Thyroid gland (tissue), 4 donors: ENCODE measurements around the gene CCDC74B.
"Not testable (repeated sequence)": the region's sequence is repeated elsewhere in the genome, so short reads cannot be mapped to it uniquely, and the experiment has no call there.

ENCODE experiments used
- POLR2A ChIP-seq, 2 donors: fragments of 450-650 bp; IDR thresholded peaks; one replicate each; pipeline ENCODE4 v1.6.1; 2017; ENCODE audit warnings: antibody characterized with exemption in 2 of 2, mild to moderate bottlenecking in 2 of 2, moderate library complexity in 1 of 2
- TF ChIP-seq, protein P1 (sequence below), 6 experiments: fragments of 200-600 bp in 3 of 6; fragments of 450-650 bp in 3 of 6; sonication (generic) in 3 of 6; IDR thresholded peaks; one replicate each; pipeline ENCODE4 v1.5.1; 2016 to 2019; ENCODE audit warnings: antibody characterized with exemption in 6 of 6, mild to moderate bottlenecking in 2 of 6, inconsistent platforms in 1 of 6, moderate library complexity in 1 of 6

DNA sequence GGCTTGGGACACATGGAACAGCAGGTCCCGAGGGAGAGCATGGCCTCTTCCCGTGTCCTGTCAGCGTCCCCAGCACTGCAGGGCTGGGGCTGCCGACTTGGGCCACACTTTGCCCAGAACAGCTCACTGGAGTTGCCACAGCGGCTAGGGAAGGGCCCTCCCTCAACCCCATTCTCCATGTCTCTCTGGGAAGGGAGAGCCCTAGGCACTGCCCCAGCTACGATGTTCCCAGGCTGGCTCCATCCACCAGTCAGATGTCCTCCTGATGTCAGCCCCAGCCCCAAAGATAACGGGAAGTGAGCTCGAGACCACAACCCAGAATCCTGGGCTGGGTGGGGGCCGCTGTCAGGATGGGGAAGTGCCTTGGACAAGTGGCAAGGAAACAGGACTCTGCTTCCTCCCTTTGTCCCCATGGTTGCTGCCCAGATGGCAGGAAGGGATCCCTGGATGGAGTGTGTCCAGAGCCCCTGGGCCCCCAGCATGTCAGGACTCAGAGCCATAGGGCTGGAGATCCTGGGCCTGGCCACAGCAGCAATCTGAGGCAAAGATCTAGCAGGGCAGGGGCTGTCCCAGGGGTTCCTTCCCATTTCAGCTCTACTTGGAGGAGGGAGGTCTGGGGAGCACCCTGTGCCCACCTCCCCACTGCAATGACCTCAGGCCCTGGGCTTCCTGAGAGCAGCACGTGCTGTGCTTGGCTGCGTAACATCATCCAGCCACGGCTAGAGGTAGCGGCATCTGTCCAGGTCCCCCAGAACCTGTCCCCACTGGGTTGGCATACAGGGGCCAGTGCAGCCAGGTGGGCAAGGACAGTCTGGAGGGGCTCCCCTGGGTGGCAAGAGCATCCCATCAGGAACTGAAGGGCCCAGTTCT is 2.3 kb downstream of the CCDC74B start:
- TF ChIP-seq POLR2A (IDR thresholded peaks at IDR 0.05) = not testable (repeated sequence)
- TF ChIP-seq, protein P1, sequence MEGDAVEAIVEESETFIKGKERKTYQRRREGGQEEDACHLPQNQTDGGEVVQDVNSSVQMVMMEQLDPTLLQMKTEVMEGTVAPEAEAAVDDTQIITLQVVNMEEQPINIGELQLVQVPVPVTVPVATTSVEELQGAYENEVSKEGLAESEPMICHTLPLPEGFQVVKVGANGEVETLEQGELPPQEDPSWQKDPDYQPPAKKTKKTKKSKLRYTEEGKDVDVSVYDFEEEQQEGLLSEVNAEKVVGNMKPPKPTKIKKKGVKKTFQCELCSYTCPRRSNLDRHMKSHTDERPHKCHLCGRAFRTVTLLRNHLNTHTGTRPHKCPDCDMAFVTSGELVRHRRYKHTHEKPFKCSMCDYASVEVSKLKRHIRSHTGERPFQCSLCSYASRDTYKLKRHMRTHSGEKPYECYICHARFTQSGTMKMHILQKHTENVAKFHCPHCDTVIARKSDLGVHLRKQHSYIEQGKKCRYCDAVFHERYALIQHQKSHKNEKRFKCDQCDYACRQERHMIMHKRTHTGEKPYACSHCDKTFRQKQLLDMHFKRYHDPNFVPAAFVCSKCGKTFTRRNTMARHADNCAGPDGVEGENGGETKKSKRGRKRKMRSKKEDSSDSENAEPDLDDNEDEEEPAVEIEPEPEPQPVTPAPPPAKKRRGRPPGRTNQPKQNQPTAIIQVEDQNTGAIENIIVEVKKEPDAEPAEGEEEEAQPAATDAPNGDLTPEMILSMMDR (IDR thresholded peaks at IDR 0.05) = not testable (repeated sequence)
